Spleen (tissue), 7 donors: ENCODE results near the gene CDH13.

ENCODE experiments used
- POLR2A ChIP-seq, 3 donors: fragments of 450-650 bp; IDR thresholded peaks; one replicate each; pipeline ENCODE4 v1.5.1; 2017; ENCODE audit warnings: antibody characterized with exemption in 3 of 3, mild to moderate bottlenecking in 1 of 3
- TF ChIP-seq, protein P1 (sequence below), 11 experiments: fragments of 200-600 bp in 7 of 11; fragments of 450-650 bp in 4 of 11; sonication (generic) in 4 of 11; IDR thresholded peaks in 8 of 11; conservative IDR thresholded peaks in 3 of 11; 1 replicate in 7 of 11; 2 replicates in 4 of 11; pipeline versions ENCODE4 v1.4.0 to v1.8.0; 2016 to 2021; ENCODE audit warnings: antibody characterized with exemption in 11 of 11, inconsistent platforms in 4 of 11, mild to moderate bottlenecking in 1 of 11
- donor health status: DM: no; HTN: no; CAD: no; lungs with moderate emphysema.
- donor health status: DM: no; HTN: no; CAD: no.
- donor health status: DM: no; HTN: no; CAD: no.

DNA sequence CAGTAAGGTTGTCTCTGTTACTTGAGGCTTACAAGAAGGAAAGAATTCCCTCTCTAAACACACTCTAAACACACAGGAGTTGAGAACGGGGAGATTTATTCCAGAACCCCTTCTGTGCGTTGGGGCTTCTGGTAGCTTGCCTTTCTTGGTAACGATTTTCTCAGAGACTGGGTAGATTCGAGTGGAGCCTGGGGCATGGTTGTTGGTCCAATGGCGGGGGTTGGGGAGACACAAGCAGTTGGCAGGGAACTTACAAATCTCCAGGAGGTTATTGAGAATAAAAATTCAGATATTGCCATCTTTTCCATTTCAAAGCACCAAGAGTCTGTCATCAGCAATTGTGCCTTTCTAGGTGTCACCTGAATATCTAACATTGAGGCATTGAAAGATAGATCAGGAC lies 251.7 kb downstream of the CDH13 start:
- TF ChIP-seq, protein P1, sequence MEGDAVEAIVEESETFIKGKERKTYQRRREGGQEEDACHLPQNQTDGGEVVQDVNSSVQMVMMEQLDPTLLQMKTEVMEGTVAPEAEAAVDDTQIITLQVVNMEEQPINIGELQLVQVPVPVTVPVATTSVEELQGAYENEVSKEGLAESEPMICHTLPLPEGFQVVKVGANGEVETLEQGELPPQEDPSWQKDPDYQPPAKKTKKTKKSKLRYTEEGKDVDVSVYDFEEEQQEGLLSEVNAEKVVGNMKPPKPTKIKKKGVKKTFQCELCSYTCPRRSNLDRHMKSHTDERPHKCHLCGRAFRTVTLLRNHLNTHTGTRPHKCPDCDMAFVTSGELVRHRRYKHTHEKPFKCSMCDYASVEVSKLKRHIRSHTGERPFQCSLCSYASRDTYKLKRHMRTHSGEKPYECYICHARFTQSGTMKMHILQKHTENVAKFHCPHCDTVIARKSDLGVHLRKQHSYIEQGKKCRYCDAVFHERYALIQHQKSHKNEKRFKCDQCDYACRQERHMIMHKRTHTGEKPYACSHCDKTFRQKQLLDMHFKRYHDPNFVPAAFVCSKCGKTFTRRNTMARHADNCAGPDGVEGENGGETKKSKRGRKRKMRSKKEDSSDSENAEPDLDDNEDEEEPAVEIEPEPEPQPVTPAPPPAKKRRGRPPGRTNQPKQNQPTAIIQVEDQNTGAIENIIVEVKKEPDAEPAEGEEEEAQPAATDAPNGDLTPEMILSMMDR (IDR thresholded peaks at IDR 0.05 in 8 of 11, conservative IDR thresholded peaks at IDR 0.05 in 3 of 11): no peak
- no peak for TF ChIP-seq POLR2A (IDR thresholded peaks at IDR 0.05)
